Fibroblast of peridontal ligament (primary cell): Measurements from ENCODE around the gene ZC3H7A.
"Not testable (repeated sequence)": the region's sequence is repeated elsewhere in the genome, so short reads cannot be mapped to it uniquely, and the experiment has no call there.

Experiments used
- DNase-seq: peaks from one replicate; pipeline ENCODE4 v3.0.0-alpha.2; 2010; ENCODE audit errors: extremely low read depth

The ZC3H7A gene, protein sequence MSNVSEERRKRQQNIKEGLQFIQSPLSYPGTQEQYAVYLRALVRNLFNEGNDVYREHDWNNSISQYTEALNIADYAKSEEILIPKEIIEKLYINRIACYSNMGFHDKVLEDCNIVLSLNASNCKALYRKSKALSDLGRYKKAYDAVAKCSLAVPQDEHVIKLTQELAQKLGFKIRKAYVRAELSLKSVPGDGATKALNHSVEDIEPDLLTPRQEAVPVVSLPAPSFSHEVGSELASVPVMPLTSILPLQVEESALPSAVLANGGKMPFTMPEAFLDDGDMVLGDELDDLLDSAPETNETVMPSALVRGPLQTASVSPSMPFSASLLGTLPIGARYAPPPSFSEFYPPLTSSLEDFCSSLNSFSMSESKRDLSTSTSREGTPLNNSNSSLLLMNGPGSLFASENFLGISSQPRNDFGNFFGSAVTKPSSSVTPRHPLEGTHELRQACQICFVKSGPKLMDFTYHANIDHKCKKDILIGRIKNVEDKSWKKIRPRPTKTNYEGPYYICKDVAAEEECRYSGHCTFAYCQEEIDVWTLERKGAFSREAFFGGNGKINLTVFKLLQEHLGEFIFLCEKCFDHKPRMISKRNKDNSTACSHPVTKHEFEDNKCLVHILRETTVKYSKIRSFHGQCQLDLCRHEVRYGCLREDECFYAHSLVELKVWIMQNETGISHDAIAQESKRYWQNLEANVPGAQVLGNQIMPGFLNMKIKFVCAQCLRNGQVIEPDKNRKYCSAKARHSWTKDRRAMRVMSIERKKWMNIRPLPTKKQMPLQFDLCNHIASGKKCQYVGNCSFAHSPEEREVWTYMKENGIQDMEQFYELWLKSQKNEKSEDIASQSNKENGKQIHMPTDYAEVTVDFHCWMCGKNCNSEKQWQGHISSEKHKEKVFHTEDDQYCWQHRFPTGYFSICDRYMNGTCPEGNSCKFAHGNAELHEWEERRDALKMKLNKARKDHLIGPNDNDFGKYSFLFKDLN

DNA sequence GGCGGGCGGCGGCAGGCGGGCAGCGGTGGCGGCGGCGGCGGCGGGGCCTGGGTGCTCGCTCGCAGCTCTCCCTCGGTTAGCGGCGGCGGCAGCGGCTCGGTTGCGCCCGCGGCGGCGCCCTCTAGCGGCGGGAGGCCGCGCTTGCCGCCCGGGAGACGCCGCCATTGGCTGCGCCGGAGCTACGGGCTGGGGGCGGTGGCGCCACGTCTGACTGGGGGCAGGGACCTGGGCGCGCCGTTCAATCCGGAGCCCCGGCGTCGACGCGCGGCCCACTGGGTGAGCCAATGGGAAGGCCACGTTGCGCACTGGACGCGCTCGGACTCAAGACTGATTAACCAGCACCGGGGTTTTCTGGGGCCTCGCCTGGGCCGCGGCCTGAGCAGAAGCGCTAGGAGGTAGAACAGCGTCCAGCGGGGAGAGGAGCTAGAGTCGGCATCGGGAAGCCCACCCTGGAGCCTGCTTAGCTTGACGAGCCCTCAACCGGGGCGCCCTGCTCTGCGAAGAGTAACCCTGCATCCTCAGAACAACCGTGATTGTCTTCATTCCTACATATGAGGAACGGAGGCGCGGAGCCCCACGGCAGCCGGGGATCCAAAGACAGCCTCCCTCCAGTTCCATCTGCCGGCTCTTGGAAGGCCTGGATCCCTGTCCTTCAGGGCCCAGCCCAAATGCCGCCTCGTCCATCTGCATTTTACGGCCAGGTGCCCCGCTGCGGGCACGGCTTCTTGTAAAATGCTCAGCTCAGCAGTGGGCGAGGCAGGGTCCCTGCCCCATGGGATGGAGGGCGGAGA lies at the start of gene ZC3H7A:
Gene ZC3H7A (minus strand): TSS at position 93 of the 791 bp plus-strand sequence. CDS start 14,904 bp downstream, outside the sequence.
- peak; percentile 95 for DNase-seq

DNA sequence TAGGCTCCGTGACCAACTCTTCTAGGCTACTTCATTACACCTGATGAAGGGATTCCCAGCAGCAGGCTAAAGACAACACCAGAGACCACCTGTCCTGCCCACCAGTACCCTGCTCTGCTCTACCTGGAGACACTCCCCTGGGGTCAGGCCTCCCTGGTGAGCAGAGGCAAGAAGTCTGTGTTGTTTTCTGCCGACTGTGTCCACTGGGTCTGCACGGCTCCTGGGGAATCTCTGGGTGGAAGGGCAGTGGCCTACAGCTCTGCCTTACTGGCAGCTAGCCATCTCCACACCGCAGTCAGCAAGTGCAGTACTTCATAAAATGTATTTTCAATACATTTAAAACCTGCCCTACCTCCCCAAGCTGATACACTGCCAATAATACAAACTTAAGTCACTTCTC lies 47.4 kb upstream of the ZC3H7A start:
- DNase-seq = no peak

DNA sequence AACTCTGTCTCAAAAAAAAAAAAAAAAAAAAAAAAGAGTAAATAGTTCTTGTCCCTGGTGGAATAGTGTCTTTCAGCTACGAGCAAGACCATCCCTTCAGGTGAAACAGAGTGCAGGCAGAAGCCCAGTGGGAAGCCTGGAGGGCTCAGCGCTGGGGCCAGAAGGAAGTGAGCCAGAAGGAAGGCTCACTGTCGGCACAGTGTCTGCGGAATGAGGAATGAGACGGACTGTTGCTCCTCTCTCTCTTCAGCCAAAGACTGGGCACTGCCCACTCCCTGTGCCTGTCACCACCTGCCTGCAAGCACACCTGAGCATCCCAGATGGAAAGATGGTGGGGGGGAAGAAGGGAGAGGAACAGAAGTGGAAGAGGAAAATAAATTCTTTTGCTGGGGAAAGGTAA lies 46.8 kb upstream of the ZC3H7A start:
- no peak for DNase-seq

DNA sequence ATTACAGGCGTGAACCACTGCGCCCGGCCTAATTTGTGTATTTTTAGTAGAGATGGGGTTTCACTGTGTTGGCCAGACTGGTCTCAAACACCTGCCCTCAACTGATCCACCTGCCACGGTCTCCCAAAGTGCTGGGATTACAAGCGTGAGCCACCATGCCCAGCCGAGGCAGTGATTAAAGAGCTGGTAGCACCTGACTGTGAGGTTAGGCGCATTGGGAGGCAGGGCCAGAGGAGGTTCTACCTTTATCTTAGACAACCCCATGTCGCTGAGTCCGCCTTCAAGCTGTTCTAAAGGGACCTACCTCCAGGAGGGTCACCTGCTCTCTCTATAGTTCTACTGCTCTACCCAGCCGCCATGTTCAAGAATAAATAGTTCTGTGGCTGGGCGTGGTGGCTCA lies 46.1 kb upstream of the ZC3H7A start:
- no peak for DNase-seq

DNA sequence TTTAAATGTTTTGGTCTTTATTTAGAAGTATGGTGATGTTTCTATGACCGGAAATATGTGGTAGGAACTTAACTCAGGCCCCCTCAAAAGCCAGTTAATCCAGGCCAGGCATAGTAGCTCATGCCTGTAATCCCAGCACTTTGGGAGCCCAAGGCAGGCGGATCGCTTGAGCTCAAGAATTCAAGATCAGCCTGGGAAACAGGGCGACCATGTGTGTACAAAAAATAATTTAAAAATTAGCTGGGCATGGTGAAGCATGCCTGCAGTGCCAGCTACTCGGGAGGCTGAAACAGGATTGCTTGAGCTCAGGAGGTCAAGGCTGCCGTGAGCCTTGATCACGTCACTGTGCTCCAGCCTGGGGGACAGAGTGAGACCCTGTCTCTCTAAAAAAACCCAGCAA lies 44.0 kb upstream of the ZC3H7A start:
- no peak for DNase-seq

DNA sequence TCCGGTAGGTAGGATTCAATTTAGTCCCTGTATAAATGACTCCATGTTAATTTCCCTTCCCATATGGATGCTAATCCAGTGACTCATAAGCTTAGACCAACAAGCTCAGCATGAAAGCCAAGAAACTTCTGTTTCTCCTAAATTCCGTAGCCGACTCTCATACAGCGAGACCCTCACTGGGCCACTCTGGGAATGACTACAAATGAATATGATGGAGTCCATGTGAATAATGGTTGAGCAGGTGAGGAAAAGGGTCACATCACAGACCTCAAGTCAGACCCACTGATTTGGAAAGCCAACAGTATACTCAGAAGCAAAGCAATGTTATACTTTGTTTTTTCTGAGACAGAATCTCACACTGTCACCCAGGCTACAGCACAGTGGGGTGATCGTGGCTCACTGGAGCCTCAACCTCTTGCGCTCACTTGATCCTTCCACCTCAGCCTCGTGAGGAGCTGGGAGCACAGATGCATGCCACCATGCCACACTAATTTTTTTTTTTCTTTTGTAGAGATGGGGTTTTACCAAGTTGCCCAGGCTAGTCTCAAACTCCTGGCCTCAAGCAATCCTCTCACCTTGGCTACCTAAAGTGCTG lies 39.7 kb upstream of the ZC3H7A start:
- DNase-seq = peak; percentile 70

DNA sequence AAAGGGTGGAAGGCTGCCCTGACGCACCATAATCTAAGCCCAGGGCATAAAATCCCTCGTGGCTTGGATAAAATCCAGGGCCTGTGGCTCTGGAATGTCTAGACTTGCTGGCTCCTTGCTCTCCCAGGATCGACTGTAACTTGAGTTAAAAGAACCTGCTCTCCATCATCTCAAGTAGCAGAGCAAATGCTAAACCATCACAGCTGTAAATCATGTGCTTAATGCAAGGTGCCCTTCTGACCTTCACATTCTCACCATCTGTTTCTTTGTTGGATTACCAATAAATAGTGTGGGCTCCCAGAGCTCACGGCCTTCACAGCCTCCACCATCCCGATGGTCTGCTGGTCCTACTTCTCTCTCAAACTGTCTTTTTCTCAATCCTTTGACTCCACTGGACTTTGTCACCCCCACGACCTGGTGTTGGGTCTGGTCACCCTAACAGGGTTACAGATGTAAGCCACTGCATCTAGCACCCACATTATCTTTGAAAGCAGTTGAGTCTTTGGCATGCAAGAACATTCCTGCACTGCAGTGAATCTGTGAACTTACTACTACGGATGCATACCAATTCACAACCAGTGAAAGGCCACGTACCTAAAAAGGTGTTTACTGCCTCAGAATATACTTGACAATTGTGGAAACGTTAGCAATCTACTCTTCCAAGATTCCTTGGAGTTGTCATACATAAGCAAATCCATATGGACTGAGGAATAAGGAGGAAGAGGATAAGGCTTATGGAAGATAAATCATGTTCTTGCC lies 39.0 kb upstream of the ZC3H7A start:
- peak; percentile 62 for DNase-seq

DNA sequence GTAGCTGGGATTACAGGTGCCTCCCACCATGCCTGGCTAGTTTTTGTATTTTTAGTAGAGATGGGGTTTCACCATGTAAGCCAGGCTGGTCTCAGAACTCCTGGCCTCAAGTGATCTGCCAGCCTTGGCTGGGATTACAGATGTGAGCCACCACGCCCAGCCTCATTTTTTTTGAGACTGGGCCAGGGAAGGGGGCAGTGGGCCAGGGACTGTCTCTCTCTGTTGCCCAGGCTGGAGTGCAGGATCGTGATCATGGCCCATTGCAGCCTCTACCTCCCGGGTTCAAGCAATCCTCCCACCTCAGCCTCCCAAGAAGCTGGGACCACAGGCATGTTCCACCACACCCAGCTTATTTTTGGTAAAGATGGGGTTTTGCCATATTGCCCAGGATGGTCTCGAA lies 38.3 kb upstream of the ZC3H7A start:
- DNase-seq = no peak

DNA sequence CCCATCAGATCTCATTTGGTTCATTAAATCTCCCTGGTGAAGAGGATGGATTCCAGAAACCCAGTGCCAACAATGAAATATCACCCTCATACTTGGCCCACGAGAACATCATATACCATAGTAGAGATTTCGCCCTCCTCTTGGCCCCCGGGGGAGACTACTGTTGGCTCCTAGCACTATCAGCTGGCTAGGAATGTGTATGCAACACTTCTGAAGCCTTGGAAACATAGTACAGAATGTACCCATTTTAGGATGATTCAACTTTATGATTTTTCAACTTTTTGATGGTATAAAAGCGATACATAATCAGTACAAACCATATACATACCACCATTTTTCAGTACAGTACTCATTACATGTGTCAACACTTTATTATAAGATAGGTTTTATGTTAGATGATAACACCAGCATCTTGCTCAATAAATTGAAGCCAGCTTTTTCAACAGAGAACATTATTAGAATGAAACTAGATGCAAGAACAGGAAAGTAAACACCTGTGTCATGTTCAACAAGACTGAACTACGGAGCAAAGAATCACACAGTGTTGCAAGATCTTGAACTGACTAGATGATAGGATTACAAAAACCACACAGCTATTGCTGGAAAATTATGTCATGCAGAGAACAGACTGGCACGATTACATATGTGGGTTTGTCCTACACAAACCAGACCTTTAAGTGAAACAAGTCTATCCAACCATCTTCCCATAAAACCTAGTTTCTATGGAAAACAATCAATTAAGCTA lies 37.1 kb upstream of the ZC3H7A start:
- peak; percentile 92 for DNase-seq

DNA sequence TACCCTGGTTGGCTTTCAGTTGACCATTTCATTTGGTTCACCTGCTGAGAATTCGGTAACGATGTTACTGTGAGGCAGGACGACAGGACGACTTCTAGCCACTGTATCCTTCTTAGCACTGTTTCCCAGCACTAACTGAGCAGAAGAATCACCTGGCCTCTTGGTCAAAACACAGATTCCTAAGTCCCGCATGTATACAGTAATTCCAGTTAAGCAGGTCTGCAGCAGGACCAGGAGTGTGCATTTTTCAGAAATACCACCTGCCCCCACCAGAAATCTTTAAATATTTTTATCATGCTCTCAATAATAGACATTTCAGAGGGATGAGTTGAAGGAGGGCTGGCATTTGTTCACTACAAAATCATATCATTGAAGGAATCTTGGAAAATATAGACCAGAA lies 31.6 kb upstream of the ZC3H7A start:
- DNase-seq = no peak

DNA sequence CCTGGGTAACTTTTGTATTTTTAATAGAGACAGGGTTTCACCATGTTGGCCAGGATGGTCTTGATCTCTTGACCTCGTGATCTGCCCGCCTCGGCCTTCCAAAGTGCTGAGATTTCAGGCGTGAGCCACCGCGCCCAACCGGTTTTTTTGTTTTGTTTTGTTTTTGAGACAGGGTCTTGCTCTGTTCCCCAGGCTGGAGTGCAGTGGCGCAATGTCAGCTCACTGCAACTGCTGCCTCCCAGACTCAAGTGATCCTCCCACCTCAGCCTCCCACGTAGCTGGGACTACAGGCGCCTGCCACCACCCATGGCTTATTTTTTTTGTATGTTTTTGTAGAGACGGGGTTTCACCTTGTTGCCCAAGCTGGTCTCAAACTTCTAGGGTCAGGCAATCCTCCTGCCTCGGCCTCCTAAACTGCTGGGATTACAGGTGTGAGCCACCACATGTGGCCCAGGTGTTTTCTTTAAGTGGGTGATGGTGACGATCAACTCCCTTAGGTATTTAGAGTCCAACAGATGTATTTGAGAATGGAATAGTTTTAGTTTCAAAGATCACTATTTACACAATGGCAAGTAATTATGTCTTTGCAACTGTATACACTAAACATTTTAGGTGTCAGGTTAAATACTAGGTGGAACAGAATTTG lies 28.6 kb upstream of the ZC3H7A start:
- not testable (repeated sequence) for DNase-seq

DNA sequence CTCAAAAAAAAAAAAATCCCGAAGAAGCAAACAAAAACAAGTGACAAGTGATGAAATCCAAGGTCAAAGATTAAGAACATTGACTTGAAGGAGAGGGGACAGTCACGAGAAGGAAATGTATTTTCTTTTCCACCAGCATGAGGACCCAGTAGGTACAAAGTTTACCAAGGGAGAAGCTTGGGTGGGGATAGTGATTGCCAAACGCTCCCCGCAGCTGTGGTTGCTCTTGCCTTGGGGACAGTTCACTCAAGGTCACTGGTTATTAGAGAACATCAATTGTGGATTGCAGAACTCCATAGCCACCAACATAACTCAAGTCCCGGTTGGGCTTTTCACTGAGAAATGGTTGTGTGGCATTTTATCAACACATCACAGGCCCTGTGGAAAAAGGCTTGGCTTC lies 27.3 kb upstream of the ZC3H7A start:
- no peak for DNase-seq

DNA sequence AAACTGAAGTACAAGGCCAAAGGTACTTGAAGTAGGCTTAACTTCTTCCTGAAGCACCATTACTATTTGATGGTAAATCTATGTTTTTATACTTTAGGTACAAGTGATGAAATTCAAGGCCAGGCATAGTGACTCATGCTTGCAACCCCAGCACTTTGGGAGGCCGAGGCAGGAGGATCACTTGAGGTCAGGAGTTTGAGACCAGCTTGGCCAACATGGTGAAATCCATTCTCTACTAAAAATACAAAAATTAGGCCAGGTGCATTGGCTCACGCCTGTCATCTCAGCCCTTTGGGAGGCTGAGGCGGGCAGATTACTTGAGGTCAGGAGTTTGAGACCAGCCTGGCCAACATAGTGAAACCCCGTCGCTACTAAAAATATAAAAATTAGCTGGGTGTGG lies 26.6 kb upstream of the ZC3H7A start:
- DNase-seq = not testable (repeated sequence)

DNA sequence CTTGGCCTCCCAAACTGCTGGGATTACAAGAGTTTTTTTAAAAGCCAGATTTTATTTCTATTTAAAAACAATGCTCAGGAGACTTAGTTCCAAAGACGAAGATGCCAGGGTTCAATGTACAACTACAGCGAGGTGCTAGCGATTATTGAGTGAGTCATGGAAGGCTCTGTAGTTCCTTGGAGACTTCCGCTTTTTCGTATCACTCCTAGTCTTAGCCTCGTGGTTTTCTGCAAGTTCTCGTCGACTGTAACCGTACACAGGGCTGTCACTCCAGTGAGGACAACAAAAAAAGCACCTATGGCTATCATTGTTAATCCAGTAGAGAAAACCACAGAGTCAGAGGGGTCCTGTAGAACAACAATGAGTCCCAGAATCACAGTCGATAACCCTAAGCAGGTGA lies 22.7 kb upstream of the ZC3H7A start:
- no peak for DNase-seq

DNA sequence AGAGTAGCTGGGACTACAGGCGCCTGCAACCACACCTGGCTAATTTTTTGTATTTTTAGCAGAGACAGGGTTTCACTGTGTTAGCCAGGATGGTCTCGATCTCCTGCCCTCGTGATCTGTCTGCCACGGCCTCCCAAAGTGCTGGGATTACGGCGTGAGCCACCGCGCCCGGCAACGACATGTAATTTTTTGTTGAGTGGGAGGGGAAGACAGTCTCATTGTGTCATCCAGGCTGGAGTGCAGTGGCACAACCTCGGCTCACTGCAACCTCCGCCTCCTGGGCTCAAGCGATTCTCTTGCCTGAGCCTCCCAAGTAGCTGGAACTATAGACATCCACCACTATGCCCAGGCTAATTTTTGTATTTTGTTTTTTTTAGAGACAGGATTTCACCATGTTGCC lies 21.9 kb upstream of the ZC3H7A start:
- not testable (repeated sequence) for DNase-seq

DNA sequence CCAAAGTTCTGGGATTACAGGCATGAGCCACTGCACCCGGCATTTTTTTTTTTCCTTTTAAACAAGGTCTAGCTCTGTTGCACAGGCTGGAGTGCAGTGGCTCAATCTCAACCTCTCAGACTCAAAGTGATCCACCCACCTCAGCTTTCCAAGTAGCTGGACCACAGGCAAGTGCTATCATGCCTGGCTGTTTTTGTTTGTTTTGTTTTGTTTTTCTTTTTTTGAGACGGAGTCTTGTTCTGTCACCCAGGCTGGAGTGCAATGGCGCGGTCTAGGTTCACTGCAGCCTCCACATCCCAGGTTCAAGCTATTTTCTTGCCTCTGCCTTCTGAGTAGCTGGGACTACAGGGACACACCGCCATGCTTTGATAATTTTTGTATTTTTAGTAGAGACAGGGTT lies 19.1 kb upstream of the ZC3H7A start:
- no peak for DNase-seq

DNA sequence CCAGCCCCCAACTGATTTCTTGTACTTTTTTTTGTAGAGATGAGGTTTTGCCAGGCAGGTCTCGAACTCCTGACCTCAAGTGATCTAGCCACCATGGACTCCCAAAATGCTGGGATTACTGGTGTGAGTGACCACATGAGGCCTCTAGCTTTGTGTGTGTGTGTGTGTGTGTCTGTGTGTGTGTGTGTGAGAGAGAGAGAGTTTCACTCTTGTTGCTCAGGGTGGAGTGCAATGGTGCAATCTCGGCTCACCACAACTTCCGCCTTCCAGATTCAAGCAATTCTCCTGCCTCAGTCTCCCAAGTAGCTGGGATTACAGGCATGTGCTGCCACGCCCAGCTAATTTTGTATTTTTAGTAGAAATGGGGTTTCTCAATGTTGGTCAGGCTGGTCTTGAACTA lies 17.7 kb upstream of the ZC3H7A start:
- DNase-seq = not testable (repeated sequence)

DNA sequence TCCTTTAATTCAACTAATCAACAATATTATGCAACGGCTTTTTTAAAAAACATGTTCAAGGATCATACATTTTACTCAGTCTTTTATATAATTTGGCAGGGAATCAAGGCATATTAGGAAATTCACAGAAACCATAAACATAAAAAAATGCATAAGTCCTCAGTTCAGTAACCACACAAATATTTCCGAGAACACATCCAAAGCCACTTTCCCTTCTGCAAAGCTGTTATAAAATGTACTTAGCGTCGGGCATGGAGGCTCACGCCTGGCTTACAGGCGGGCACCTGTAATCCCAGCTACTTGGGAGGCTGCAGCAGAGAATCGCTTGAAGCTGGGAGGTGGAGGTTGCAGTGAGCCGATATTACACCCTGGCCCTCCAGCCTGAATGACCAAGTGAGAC lies 9.7 kb upstream of the ZC3H7A start:
- DNase-seq = peak; percentile 81

DNA sequence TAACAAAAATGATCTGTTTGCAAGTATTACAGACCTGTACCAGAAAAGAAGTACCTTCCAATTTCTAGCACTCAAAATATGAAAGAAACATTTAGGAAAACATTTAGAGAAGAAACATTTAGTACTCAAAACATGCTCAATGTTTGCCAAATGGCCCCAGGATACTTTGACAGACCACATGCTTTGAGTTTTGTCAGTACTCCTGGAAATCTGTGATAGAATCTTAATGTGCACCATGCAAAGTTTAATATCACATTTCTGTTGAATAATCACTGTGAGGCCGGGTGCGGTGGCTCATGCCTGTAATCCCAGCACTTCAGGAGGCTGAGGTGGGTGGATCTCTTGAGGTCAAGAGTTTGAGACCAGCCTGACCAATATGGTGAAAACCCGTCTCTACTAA lies 8.5 kb upstream of the ZC3H7A start:
- DNase-seq = no peak
